ENCODE results near the gene LINGO3. TPM values are rescaled to one million over a fixed set of nuclear protein-coding genes. Genes with fewer than 3 reads are reported as not detected.

The LINGO3 gene
- total RNA-seq, 4 donors from 2014 or later = not detected

- WGBS = 23% methylated on average over 36 of the region's 43 CpGs
- TF ChIP-seq EP300 (IDR thresholded peaks at IDR 0.05) (no peak), CTCF (IDR thresholded peaks at IDR 0.05) (no peak), POLR2A (IDR thresholded peaks at IDR 0.05; ENCODE audit: low read depth) (no peak), POLR2AphosphoS5 (IDR thresholded peaks at IDR 0.05) (no peak)
Measured at GRCh38 chr19:2271234-2272103, 36.5 kb downstream of the LINGO3 start.

GRCh38 chr19:2270423-2271233 lies 37.3 kb downstream of the LINGO3 start:
- peaks cover 50 to 72% (median 66%) of the 10 kb centered on the region in 4 donors for H3K4me1 ChIP-seq
- no peaks in the 10 kb centered on the region for H3K27me3 ChIP-seq
- peak; percentile 97 for DNase-seq (ENCODE audit: extremely low spot score)
- peak overlapping the region; percentile 99 to 100 (median 100) for H3K27ac ChIP-seq (replicated peaks in 1 of 4)
- H3K9me3 ChIP-seq = no peaks in the 10 kb centered on the region
- intact Hi-C loops (cut with DNase I) = no loop called here
- TF ChIP-seq POLR2A (IDR thresholded peaks at IDR 0.05; ENCODE audit: low read depth) = peak; percentile 46
- peak; percentile 95 to 96 for TF ChIP-seq POLR2AphosphoS5 (IDR thresholded peaks at IDR 0.05)
- no peak for TF ChIP-seq EP300 (IDR thresholded peaks at IDR 0.05)
- peak in 1 of 3 experiments; percentile 4 for TF ChIP-seq CTCF (IDR thresholded peaks at IDR 0.05)
- peaks cover 17 to 30% (median 24%) of the 10 kb centered on the region in 4 donors for H3K36me3 ChIP-seq
- under 1% methylated on average over 17 of the region's 88 CpGs for WGBS
- peak overlapping the region; percentile 82 to 100 (median 98) for H3K4me3 ChIP-seq

More at GRCh38 chr19:2271234-2272103, 36.5 kb downstream of the LINGO3 start:
- DNase-seq (ENCODE audit: extremely low spot score) = no peak
- H3K9me3 ChIP-seq = no peaks in the 10 kb centered on the region
- peak overlapping the region; percentile 82 to 100 (median 98) for H3K4me3 ChIP-seq
- no peaks in the 10 kb centered on the region for H3K27me3 ChIP-seq
- H3K27ac ChIP-seq (replicated peaks in 1 of 4) = peak overlapping the region; percentile 99 to 100 (median 100)
- H3K36me3 ChIP-seq = peaks cover 17 to 38% (median 32%) of the 10 kb centered on the region in 4 donors
- intact Hi-C loops (cut with DNase I) = loop anchor here (1.0 to 2.0 kb wide), 2 partner anchors 35 to 115 kb away; partner anchors contain the start of genes PLEKHJ1 and SF3A2
- peaks cover 47 to 75% (median 71%) of the 10 kb centered on the region in 4 donors for H3K4me1 ChIP-seq

GRCh38 chr19:2270157-2270422 lies 37.9 kb downstream of the LINGO3 start:
- peaks cover 44 to 66% (median 60%) of the 10 kb centered on the region in 4 donors for H3K4me1 ChIP-seq
- no peaks in the 10 kb centered on the region for H3K27me3 ChIP-seq
- DNase-seq (ENCODE audit: extremely low spot score) = no peak
- peak overlapping the region; percentile 99 to 100 (median 100) for H3K27ac ChIP-seq (replicated peaks in 1 of 4)
- H3K9me3 ChIP-seq = no peaks in the 10 kb centered on the region
- H3K4me3 ChIP-seq = peak overlapping the region; percentile 82 to 100 (median 98)
- 4% methylated on average over 5 of the region's 30 CpGs for WGBS
- no peak for TF ChIP-seq POLR2A (IDR thresholded peaks at IDR 0.05; ENCODE audit: low read depth)
- TF ChIP-seq CTCF (IDR thresholded peaks at IDR 0.05) = no peak
- intact Hi-C loops (cut with DNase I) = no loop called here
- peaks cover 15 to 30% (median 21%) of the 10 kb centered on the region in 4 donors for H3K36me3 ChIP-seq

GRCh38 chr19:2269244-2270156 lies 38.5 kb downstream of the LINGO3 start:
- Histone ChIP-seq H3K36me3 (peaks cover 15 to 29% (median 21%) of the 10 kb centered on the region in 4 donors), H3K9me3 (no peaks in the 10 kb centered on the region), H3K4me1 (peaks cover 42 to 62% (median 55%) of the 10 kb centered on the region in 4 donors), H3K27ac (replicated peaks in 1 of 4) (peak overlapping the region; percentile 99 to 100 (median 100)), H3K27me3 (no peaks in the 10 kb centered on the region), H3K4me3 (peak overlapping the region; percentile 82 to 100 (median 98))
- intact Hi-C loops (cut with DNase I) = no loop called here
- peak; percentile 100 for DNase-seq (ENCODE audit: extremely low spot score)
- TF ChIP-seq EP300 (IDR thresholded peaks at IDR 0.05) = no peak
- TF ChIP-seq CTCF (IDR thresholded peaks at IDR 0.05) = peak; percentile 8 to 35 (median 18)
- peak; percentile 100 for TF ChIP-seq POLR2AphosphoS5 (IDR thresholded peaks at IDR 0.05)
- peak; percentile 99 for TF ChIP-seq POLR2A (IDR thresholded peaks at IDR 0.05; ENCODE audit: low read depth)
- WGBS = under 1% methylated on average over 45 of the region's 103 CpGs
